K562 (cell line): ENCODE results near the gene DYNC2LI1. TPM values are rescaled to one million over a fixed set of nuclear protein-coding genes. Genes with fewer than 3 reads are reported as not detected.

Experiments used
- ATAC-seq: fragments of 200-7000 bp; cut with Tn5 transposase; 3 replicates; pipeline ENCODE4 v1.9.1; 2020; ENCODE audit warnings: moderate library complexity
- BruUV-seq: library from RNA; stranded (reverse); fragments of 400-500 nt; replicated peaks from 2 replicates; lab custom pipeline; 2021; lab: Mats Ljungman, UMichigan
- CTCF ChIA-PET: fragments of 300-600 bp; formaldehyde crosslinking; extraction: SDS; loops from one replicate; lab custom pipeline; 2021; ENCODE audit warnings: low intra/inter-chr PET ratio; lab: Yijun Ruan, JAX
- POLR2A ChIA-PET: fragments of 300-600, 350-650 bp; sonication (Branson Sonifier 250); formaldehyde crosslinking; extraction: SDS; loops from one replicate; lab custom pipeline; 2021; ENCODE audit warnings: antibody characterized with exemption, inconsistent platforms; lab: Yijun Ruan, JAX
- DNase-seq, 4 experiments: peaks; one replicate each; pipeline versions ENCODE4 v3.0.0 to v3.0.0-alpha.2; 2011 to 2018; ENCODE audit warnings: low spot score in 3 of 4, mixed read lengths in 3 of 4; ENCODE audit errors: extremely low read depth in 1 of 4
- FAIRE-seq: peaks from 2 replicates; lab custom pipeline; 2011; peaks lifted over from hg19 to GRCh38; lab: Jason Lieb, UNC
- H2AFZ ChIP-seq: 2 replicates; pipeline ENCODE4 v1.6.0; 2011; ENCODE audit warnings: low read depth, low read length, control low read depth, inconsistent platforms
- H3K27ac ChIP-seq: fragments of 200-600 bp; 3 replicates; pipeline ENCODE4 v1.8.0; 2011; ENCODE audit warnings: low read depth, mild to moderate bottlenecking, control low read depth, inconsistent platforms, low read length, moderate library complexity, mixed read lengths; ENCODE audit errors: extremely low read depth
- H3K27me3 ChIP-seq, 2 experiments: fragments of 300-600 bp in 1 of 2; 2 replicates in 1 of 2; 3 replicates in 1 of 2; pipeline versions ENCODE4 v1.6.0 to v1.8.0; 2011; ENCODE audit warnings: inconsistent platforms in 2 of 2, low read length in 2 of 2, mild to moderate bottlenecking in 1 of 2, mixed read lengths in 1 of 2, moderate library complexity in 1 of 2; ENCODE audit not compliant: control insufficient read depth in 2 of 2, insufficient read depth in 2 of 2
- H3K36me3 ChIP-seq: fragments of 300-600 bp; 3 replicates; pipeline ENCODE4 v1.8.0; 2011; ENCODE audit warnings: mild to moderate bottlenecking, low read length, inconsistent platforms; ENCODE audit not compliant: control insufficient read depth, insufficient read depth
- H3K4me1 ChIP-seq, 2 experiments: fragments of 200-600 bp in 1 of 2; replicated peaks in 1 of 2; 2 replicates in 1 of 2; 3 replicates in 1 of 2; pipeline versions ENCODE4 v1.5.1 to v1.8.0; 2011; ENCODE audit warnings: inconsistent platforms in 2 of 2, low read length in 2 of 2, mild to moderate bottlenecking in 1 of 2, mixed read lengths in 1 of 2, moderate library complexity in 1 of 2; ENCODE audit not compliant: control insufficient read depth in 2 of 2, insufficient read depth in 2 of 2
- H3K4me2 ChIP-seq: 2 replicates; pipeline ENCODE4 v1.6.1; 2011; ENCODE audit warnings: low read length, control low read depth, inconsistent platforms, mixed read lengths; ENCODE audit not compliant: insufficient read depth
- H3K4me3 ChIP-seq: fragments of 200-600 bp; sonication (generic), shearing (Covaris generic); 2 replicates; pipeline ENCODE4 v1.5.1; 2016; ENCODE audit warnings: control low read depth, inconsistent platforms
- H3K79me2 ChIP-seq: fragments of 200-600 bp; 3 replicates; pipeline ENCODE4 v1.8.0; 2011; ENCODE audit warnings: low read length, inconsistent platforms; ENCODE audit not compliant: control insufficient read depth, insufficient read depth
- H3K9ac ChIP-seq, 2 experiments: 2 replicates each; pipeline versions ENCODE4 v1.6.0 to v1.6.1; 2011; ENCODE audit warnings: low read depth in 2 of 2, low read length in 2 of 2, control low read depth in 1 of 2, inconsistent platforms in 1 of 2, mild to moderate bottlenecking in 1 of 2, mixed read lengths in 1 of 2; ENCODE audit not compliant: insufficient read depth in 1 of 2
- H3K9me1 ChIP-seq: one replicate; pipeline ENCODE4 v1.6.0; 2011; ENCODE audit warnings: inconsistent platforms, mild to moderate bottlenecking, low read length, moderate library complexity; ENCODE audit not compliant: control insufficient read depth, insufficient read depth
- H3K9me3 ChIP-seq: replicated peaks from 2 replicates; pipeline ENCODE4 v1.5.1; 2011; ENCODE audit warnings: low read depth, low read length, inconsistent platforms; ENCODE audit not compliant: control insufficient read depth, insufficient read depth
- H4K20me1 ChIP-seq: replicated peaks from 2 replicates; pipeline ENCODE4 v1.6.1; 2011; ENCODE audit warnings: low read length, inconsistent platforms, mixed read lengths; ENCODE audit not compliant: control insufficient read depth, insufficient read depth
- CHAMP1 ChIP-seq: fragments of 450-650 bp; IDR thresholded peaks from 2 replicates; pipeline ENCODE4 v1.6.1; 2016; ENCODE audit warnings: mild to moderate bottlenecking
- E2F1 ChIP-seq: sonication (generic); formaldehyde crosslinking; IDR thresholded peaks from 2 replicates; pipeline ENCODE4 v1.8.1; 2023; ENCODE audit warnings: mild to moderate bottlenecking, missing genetic modification reagents, moderate library complexity
- EWSR1 ChIP-seq: fragments of 450-650 bp; IDR thresholded peaks from 2 replicates; pipeline ENCODE4 v1.6.1; 2018; ENCODE audit warnings: borderline replicate concordance, mild to moderate bottlenecking, low read depth, moderate library complexity; ENCODE audit not compliant: partially characterized antibody
- FOXA1 ChIP-seq: fragments of 450-650 bp; IDR thresholded peaks from 2 replicates; pipeline ENCODE4 v1.6.1; 2016; ENCODE audit warnings: mild to moderate bottlenecking, borderline replicate concordance
- HNRNPUL1 ChIP-seq: fragments of 200-400 bp; formaldehyde crosslinking; IDR thresholded peaks from 2 replicates; pipeline ENCODE4 v1.6.1; 2017; ENCODE audit warnings: low read length
- NR4A1 ChIP-seq, 2 experiments: fragments of 250-450 bp in 1 of 2; fragments of 450-650 bp in 1 of 2; sonication (Bioruptor Pico) in 1 of 2; IDR thresholded peaks; 2 replicates each; pipeline versions ENCODE4 v1.4.0 to v1.6.1; 2016 to 2020; ENCODE audit warnings: mild to moderate bottlenecking in 2 of 2, missing compliant biosample characterization in 1 of 2, missing genetic modification characterization in 1 of 2, moderate library complexity in 1 of 2
- PRPF4 ChIP-seq: fragments of 200-400 bp; formaldehyde crosslinking; IDR thresholded peaks from one replicate; pipeline ENCODE4 v1.6.1; 2017; ENCODE audit warnings: low read length, low read depth, mild to moderate bottlenecking; ENCODE audit not compliant: insufficient read depth, poor library complexity, severe bottlenecking
- SMAD4 ChIP-seq: fragments of 250-450 bp; sonication (Bioruptor Pico); conservative IDR thresholded peaks from 2 replicates; pipeline ENCODE4 v1.8.0; 2021; ENCODE audit warnings: inconsistent platforms, mild to moderate bottlenecking, moderate library complexity
- THAP7 ChIP-seq: fragments of 250-450 bp; sonication (Bioruptor Pico); IDR thresholded peaks from 2 replicates; pipeline ENCODE4 v1.5.0; 2021
- WHSC1 ChIP-seq: IDR thresholded peaks from one replicate; pipeline ENCODE4 v1.6.1; 2012; ENCODE audit warnings: low read length, control low read depth, inconsistent platforms
- ZBTB43 ChIP-seq: sonication (generic); formaldehyde crosslinking; IDR thresholded peaks from 2 replicates; pipeline ENCODE4 v1.8.0; 2023; ENCODE audit warnings: mild to moderate bottlenecking, missing genetic modification reagents
- ZNF668 ChIP-seq: fragments of 250-450 bp; sonication (Bioruptor Pico); IDR thresholded peaks from 2 replicates; pipeline ENCODE4 v1.8.0; 2022; ENCODE audit warnings: mild to moderate bottlenecking, inconsistent platforms
- ZSCAN29 ChIP-seq: fragments of 450-650 bp; IDR thresholded peaks from 2 replicates; pipeline ENCODE4 v1.6.1; 2017
- WGBS: fragments of 100-300 bp; shearing (Covaris generic); methylation state at CpG from one replicate; pipeline ENCODE4 v1.1.6; 2016; ENCODE audit warnings: low coverage, mixed read lengths; ENCODE audit not compliant: insufficient coverage; ENCODE audit errors: missing lambda C conversion rate; 5-methylcytosine and 5-hydroxymethylcytosine counted together
- in situ Hi-C: fragments of 300-500 bp; cut with MboI; formaldehyde crosslinking; loops from 4 replicates; pipeline ENCODE4 v1.15.0; 2018; ENCODE audit warnings: inconsistent platforms, mixed read lengths
- intact Hi-C: fragments of 100-400 bp; cut with micrococcal nuclease; formaldehyde crosslinking; loops from 2 replicates; pipeline ENCODE4 v1.14.2; 2022
- polyA plus RNA-seq, 8 experiments: library from polyadenylated mRNA; depleted of rRNA in 4 of 8; stranded (reverse) in 5 of 8; unstranded in 3 of 8; fragments of >200 nt; fragmentation: Nextera tagmentation in 2 of 8; fragmentation: Illumina TruSeq in 1 of 8; extraction: Ambion mirVana in 2 of 8; extraction: Trizol in 1 of 8; gene quantifications; 2 replicates each; pipeline versions ENCODE4 v1.2.1 to v1.2.3, GENCODE V29; 2011 to 2014; ENCODE audit warnings: inconsistent platforms in 1 of 8, missing spikeins in 1 of 8
- total RNA-seq, 7 experiments: library from RNA; depleted of rRNA in 6 of 7; stranded (reverse); fragments of >200 nt in 6 of 7; fragmentation: Illumina TruSeq in 2 of 7; extraction: Trizol in 2 of 7; gene quantifications; 2 replicates each; pipeline versions ENCODE4 v1.2.1 to v1.2.3, GENCODE V29; 2011 to 2021; ENCODE audit warnings: low replicate concordance in 1 of 7

DYNC2LI1 gene
- total and polyA plus RNA-seq, 9 of the 15 experiments (the other 6 are each of a cell fraction or from before 2014, with no cell fraction given) = 12.5 to 42.2 (median 25.8) TPM

GRCh38 chr2:43853141-43854081 is 79.6 kb downstream of the DYNC2LI1 start (continued):
- TF ChIP-seq SMAD4 (CRISPR knock-in tag) (no peak), WHSC1 (no peak)

- in situ Hi-C loops (no loop called here), intact Hi-C loops (no loop called here)
- ATAC-seq (no peak), FAIRE-seq (no peak)
- H3K4me2 ChIP-seq = no peak overlapping the region
- TF ChIP-seq THAP7 (no peak), NR4A1 (CRISPR knock-in tag; IDR thresholded peaks at IDR 0.05) (no peak), NR4A1 (tag; IDR thresholded peaks at IDR 0.05) (no peak), ZSCAN29 (no peak), HNRNPUL1 (no peak), ZBTB43 (no peak), E2F1 (CRISPR knock-in tag) (no peak), FOXA1 (no peak), PRPF4 (no peak), CHAMP1 (no peak), ZNF668 (no peak), EWSR1 (no peak)
- TF ChIP-seq, all 486 proteins: peak for 0
- ChIA-PET CTCF (no interaction called here), POLR2A (no interaction called here)
- BruUV-seq = no TSS peak
- Histone ChIP-seq H3K27ac (no peak overlapping the region), H3K4me3 (no peak overlapping the region), H4K20me1 (peaks cover 4% of the 10 kb centered on the region; the same call in 1 of the 2 replicates), H3K36me3 (no peaks in the 10 kb centered on the region), H3K79me2 (no peaks in the 10 kb centered on the region), H3K9ac (no peak overlapping the region), H2AFZ (no peak overlapping the region), H3K4me1 (no peaks in the 10 kb centered on the region; a peak in 1 of 5 replicates), H3K9me1 (no peaks in the 10 kb centered on the region), H3K27me3 (peaks cover 24 to 39% of the 10 kb centered on the region in 2 experiments), H3K9me3 (no peaks in the 10 kb centered on the region)
- WGBS = 4% methylated on average over 3 of the region's 3 CpGs
- peak in 1 of 4 experiments; percentile 2 for DNase-seq
These were observed 80.8 kb downstream of the DYNC2LI1 start for GRCh38 chr2:43854671-43855070.
